ENCODE results near the gene TMEM167A.
"Not testable (repeated sequence)": the region's sequence is repeated elsewhere in the genome, so short reads cannot be mapped to it uniquely, and the experiment has no call there.

The TMEM167A gene

GRCh38 chr5:83067377-83067776 is 9.8 kb downstream of the TMEM167A start:
- H3K27ac ChIP-seq (ENCODE audit: low read depth, low read length); H3K9me3 ChIP-seq (ENCODE audit: control insufficient read depth in 5 of 5, low read length in 5 of 5); H3K4me3 ChIP-seq (ENCODE audit: low read depth in 1 of 5, low read length in 5 of 5); H3K9ac ChIP-seq (ENCODE audit: low read length in 5 of 5); H3K27me3 ChIP-seq (ENCODE audit: control insufficient read depth in 5 of 5, insufficient read depth in 4 of 5, low read length in 5 of 5); H3K36me3 ChIP-seq (ENCODE audit: control insufficient read depth in 5 of 5, insufficient read depth in 5 of 5, low read length in 5 of 5): not testable (repeated sequence)
- peaks cover 0 to 26% (median 13%) of the 10 kb centered on the region in 5 donors for H3K4me1 ChIP-seq (ENCODE audit: control insufficient read depth in 5 of 5, insufficient read depth in 5 of 5, low read length in 5 of 5)

GRCh38 chr5:83066548-83067110 is 10.6 kb downstream of the TMEM167A start:
- Histone ChIP-seq H3K27me3 (ENCODE audit: control insufficient read depth in 5 of 5, insufficient read depth in 4 of 5, low read length in 5 of 5) (no peaks in the 10 kb centered on the region), H3K9ac (ENCODE audit: low read length in 5 of 5) (no peak overlapping the region), H3K27ac (ENCODE audit: low read depth, low read length) (no peak overlapping the region), H3K9me3 (ENCODE audit: control insufficient read depth in 5 of 5, low read length in 5 of 5) (no peaks in the 10 kb centered on the region), H3K36me3 (ENCODE audit: control insufficient read depth in 5 of 5, insufficient read depth in 5 of 5, low read length in 5 of 5) (peaks cover 0 to 6% (median 4%) of the 10 kb centered on the region in 5 donors), H3K4me1 (ENCODE audit: control insufficient read depth in 5 of 5, insufficient read depth in 5 of 5, low read length in 5 of 5) (peaks cover 0 to 19% (median 10%) of the 10 kb centered on the region in 5 donors), H3K4me3 (ENCODE audit: low read depth in 1 of 5, low read length in 5 of 5) (no peak overlapping the region)

GRCh38 chr5:83059341-83059740 is 17.9 kb downstream of the TMEM167A start:
- no peak overlapping the region for H3K9ac ChIP-seq (ENCODE audit: low read length in 5 of 5)
- H3K36me3 ChIP-seq (ENCODE audit: control insufficient read depth in 5 of 5, insufficient read depth in 5 of 5, low read length in 5 of 5) = peaks cover 7 to 24% (median 15%) of the 10 kb centered on the region in 5 donors
- H3K9me3 ChIP-seq (ENCODE audit: control insufficient read depth in 5 of 5, low read length in 5 of 5) = no peaks in the 10 kb centered on the region
- H3K27ac ChIP-seq (ENCODE audit: low read depth, low read length) = no peak overlapping the region
- no peaks in the 10 kb centered on the region for H3K27me3 ChIP-seq (ENCODE audit: control insufficient read depth in 5 of 5, insufficient read depth in 4 of 5, low read length in 5 of 5)
- H3K4me1 ChIP-seq (ENCODE audit: control insufficient read depth in 5 of 5, insufficient read depth in 5 of 5, low read length in 5 of 5) = no peaks in the 10 kb centered on the region
- no peak overlapping the region for H3K4me3 ChIP-seq (ENCODE audit: low read depth in 1 of 5, low read length in 5 of 5)

GRCh38 chr5:83058726-83059125 is 18.5 kb downstream of the TMEM167A start:
- H3K27me3 ChIP-seq (ENCODE audit: control insufficient read depth in 5 of 5, insufficient read depth in 4 of 5, low read length in 5 of 5) = no peaks in the 10 kb centered on the region
- H3K36me3 ChIP-seq (ENCODE audit: control insufficient read depth in 5 of 5, insufficient read depth in 5 of 5, low read length in 5 of 5) = peaks cover 8 to 26% (median 11%) of the 10 kb centered on the region in 5 donors
- no peak overlapping the region for H3K9ac ChIP-seq (ENCODE audit: low read length in 5 of 5)
- no peak overlapping the region for H3K4me3 ChIP-seq (ENCODE audit: low read depth in 1 of 5, low read length in 5 of 5)
- no peaks in the 10 kb centered on the region for H3K9me3 ChIP-seq (ENCODE audit: control insufficient read depth in 5 of 5, low read length in 5 of 5)
- no peaks in the 10 kb centered on the region for H3K4me1 ChIP-seq (ENCODE audit: control insufficient read depth in 5 of 5, insufficient read depth in 5 of 5, low read length in 5 of 5)
- H3K27ac ChIP-seq (ENCODE audit: low read depth, low read length) = no peak overlapping the region

GRCh38 chr5:83055166-83055565 is 22.0 kb downstream of the TMEM167A start:
- Histone ChIP-seq H3K4me3 (ENCODE audit: low read depth in 1 of 5, low read length in 5 of 5) (no peak overlapping the region), H3K4me1 (ENCODE audit: control insufficient read depth in 5 of 5, insufficient read depth in 5 of 5, low read length in 5 of 5) (peaks cover 0 to 6% (median 0%) of the 10 kb centered on the region in 5 donors), H3K27me3 (ENCODE audit: control insufficient read depth in 5 of 5, insufficient read depth in 4 of 5, low read length in 5 of 5) (no peaks in the 10 kb centered on the region), H3K36me3 (ENCODE audit: control insufficient read depth in 5 of 5, insufficient read depth in 5 of 5, low read length in 5 of 5) (peaks cover 6 to 29% (median 13%) of the 10 kb centered on the region in 5 donors), H3K9ac (ENCODE audit: low read length in 5 of 5) (no peak overlapping the region), H3K27ac (ENCODE audit: low read depth, low read length) (no peak overlapping the region), H3K9me3 (ENCODE audit: control insufficient read depth in 5 of 5, low read length in 5 of 5) (no peaks in the 10 kb centered on the region)

- Histone ChIP-seq H3K36me3 (ENCODE audit: control insufficient read depth in 5 of 5, insufficient read depth in 5 of 5, low read length in 5 of 5) (peaks cover 4 to 26% (median 15%) of the 10 kb centered on the region in 5 donors), H3K4me1 (ENCODE audit: control insufficient read depth in 5 of 5, insufficient read depth in 5 of 5, low read length in 5 of 5) (peaks cover 0 to 7% (median 0%) of the 10 kb centered on the region in 5 donors), H3K9ac (ENCODE audit: low read length in 5 of 5) (no peak overlapping the region), H3K27me3 (ENCODE audit: control insufficient read depth in 5 of 5, insufficient read depth in 4 of 5, low read length in 5 of 5) (no peaks in the 10 kb centered on the region), H3K4me3 (ENCODE audit: low read depth in 1 of 5, low read length in 5 of 5) (no peak overlapping the region), H3K27ac (ENCODE audit: low read depth, low read length) (no peak overlapping the region), H3K9me3 (ENCODE audit: control insufficient read depth in 5 of 5, low read length in 5 of 5) (no peaks in the 10 kb centered on the region)
Observed at GRCh38 chr5:83050723-83051340, 26.4 kb downstream of the TMEM167A start.

GRCh38 chr5:83049370-83049885 is 27.8 kb downstream of the TMEM167A start:
- Histone ChIP-seq H3K4me1 (ENCODE audit: control insufficient read depth in 5 of 5, insufficient read depth in 5 of 5, low read length in 5 of 5) (peaks cover 0 to 7% (median 0%) of the 10 kb centered on the region in 5 donors), H3K9me3 (ENCODE audit: control insufficient read depth in 5 of 5, low read length in 5 of 5) (no peaks in the 10 kb centered on the region), H3K9ac (ENCODE audit: low read length in 5 of 5) (no peak overlapping the region), H3K36me3 (ENCODE audit: control insufficient read depth in 5 of 5, insufficient read depth in 5 of 5, low read length in 5 of 5) (peaks cover 4 to 25% (median 15%) of the 10 kb centered on the region in 5 donors), H3K27me3 (ENCODE audit: control insufficient read depth in 5 of 5, insufficient read depth in 4 of 5, low read length in 5 of 5) (no peaks in the 10 kb centered on the region), H3K27ac (ENCODE audit: low read depth, low read length) (no peak overlapping the region), H3K4me3 (ENCODE audit: low read depth in 1 of 5, low read length in 5 of 5) (no peak overlapping the region)

- H3K36me3 ChIP-seq (ENCODE audit: control insufficient read depth in 5 of 5, insufficient read depth in 5 of 5, low read length in 5 of 5) = peaks cover 3 to 25% (median 12%) of the 10 kb centered on the region in 5 donors
- no peak overlapping the region for H3K27ac ChIP-seq (ENCODE audit: low read depth, low read length)
- no peak overlapping the region for H3K4me3 ChIP-seq (ENCODE audit: low read depth in 1 of 5, low read length in 5 of 5)
- H3K4me1 ChIP-seq (ENCODE audit: control insufficient read depth in 5 of 5, insufficient read depth in 5 of 5, low read length in 5 of 5) = peaks cover 0 to 7% (median 0%) of the 10 kb centered on the region in 5 donors
- no peaks in the 10 kb centered on the region for H3K9me3 ChIP-seq (ENCODE audit: control insufficient read depth in 5 of 5, low read length in 5 of 5)
- no peak overlapping the region for H3K9ac ChIP-seq (ENCODE audit: low read length in 5 of 5)
- no peaks in the 10 kb centered on the region for H3K27me3 ChIP-seq (ENCODE audit: control insufficient read depth in 5 of 5, insufficient read depth in 4 of 5, low read length in 5 of 5)
Observed at GRCh38 chr5:83048811-83049210, 28.4 kb downstream of the TMEM167A start.

GRCh38 chr5:83048277-83048676 is 28.9 kb downstream of the TMEM167A start:
- Histone ChIP-seq H3K9ac (ENCODE audit: low read length in 5 of 5) (no peak overlapping the region), H3K36me3 (ENCODE audit: control insufficient read depth in 5 of 5, insufficient read depth in 5 of 5, low read length in 5 of 5) (peaks cover 3 to 25% (median 11%) of the 10 kb centered on the region in 5 donors), H3K4me3 (ENCODE audit: low read depth in 1 of 5, low read length in 5 of 5) (no peak overlapping the region), H3K27me3 (ENCODE audit: control insufficient read depth in 5 of 5, insufficient read depth in 4 of 5, low read length in 5 of 5) (no peaks in the 10 kb centered on the region), H3K9me3 (ENCODE audit: control insufficient read depth in 5 of 5, low read length in 5 of 5) (no peaks in the 10 kb centered on the region), H3K27ac (ENCODE audit: low read depth, low read length) (no peak overlapping the region), H3K4me1 (ENCODE audit: control insufficient read depth in 5 of 5, insufficient read depth in 5 of 5, low read length in 5 of 5) (peaks cover 0 to 7% (median 0%) of the 10 kb centered on the region in 5 donors)

GRCh38 chr5:83044926-83045325 is 32.3 kb downstream of the TMEM167A start:
- Histone ChIP-seq H3K27ac (ENCODE audit: low read depth, low read length) (no peak overlapping the region), H3K9ac (ENCODE audit: low read length in 5 of 5) (no peak overlapping the region), H3K27me3 (ENCODE audit: control insufficient read depth in 5 of 5, insufficient read depth in 4 of 5, low read length in 5 of 5) (no peaks in the 10 kb centered on the region), H3K4me1 (ENCODE audit: control insufficient read depth in 5 of 5, insufficient read depth in 5 of 5, low read length in 5 of 5) (no peaks in the 10 kb centered on the region), H3K9me3 (ENCODE audit: control insufficient read depth in 5 of 5, low read length in 5 of 5) (no peaks in the 10 kb centered on the region), H3K4me3 (ENCODE audit: low read depth in 1 of 5, low read length in 5 of 5) (no peak overlapping the region), H3K36me3 (ENCODE audit: control insufficient read depth in 5 of 5, insufficient read depth in 5 of 5, low read length in 5 of 5) (peaks cover 0 to 4% (median 0%) of the 10 kb centered on the region in 5 donors)
